HepG2 (cell line): ENCODE measurements around the gene EARS2. TPM values are rescaled to one million over a fixed set of nuclear protein-coding genes. Genes with fewer than 3 reads are reported as not detected.

Source experiments
- AHDC1 ChIP-seq: sonication (generic); formaldehyde crosslinking; IDR thresholded peaks from 2 replicates; pipeline ENCODE4 v1.5.1; 2020; ENCODE audit warnings: mild to moderate bottlenecking, missing genetic modification reagents, borderline replicate concordance
- GTF2F1 ChIP-seq: fragments of 150-350 bp; IDR thresholded peaks from 2 replicates; pipeline ENCODE4 v1.6.1; 2014; ENCODE audit warnings: low read length
- KDM5B ChIP-seq: sonication (generic); formaldehyde crosslinking; IDR thresholded peaks from 2 replicates; pipeline ENCODE4 v1.4.0; 2020; ENCODE audit warnings: missing genetic modification reagents, mild to moderate bottlenecking, borderline replicate concordance
- NR2F6 ChIP-seq, 2 experiments: IDR thresholded peaks; 2 replicates each; pipeline ENCODE4 v1.6.1; 2016; ENCODE audit warnings: antibody characterized with exemption in 1 of 2, mild to moderate bottlenecking in 1 of 2
- TBX3 ChIP-seq: fragments of 450-650 bp; IDR thresholded peaks from 2 replicates; pipeline ENCODE4 v1.6.1; 2017; ENCODE audit warnings: antibody characterized with exemption, mild to moderate bottlenecking, inconsistent platforms, borderline replicate concordance
- TFE3 ChIP-seq: IDR thresholded peaks from 2 replicates; pipeline ENCODE4 v1.6.1; 2016
- XRCC5 ChIP-seq: fragments of 200-400 bp; formaldehyde crosslinking; optimal IDR thresholded peaks from 2 replicates; pipeline ENCODE3; 2017; ENCODE audit warnings: mild to moderate bottlenecking, low read length
- ZBTB38 ChIP-seq: sonication (generic); formaldehyde crosslinking; IDR thresholded peaks from 2 replicates; pipeline ENCODE4 v1.5.1; 2020; ENCODE audit warnings: mild to moderate bottlenecking, missing genetic modification reagents
- ZNF101 ChIP-seq: sonication (generic); formaldehyde crosslinking; IDR thresholded peaks from 2 replicates; pipeline ENCODE4 v1.4.0; 2020; ENCODE audit warnings: mild to moderate bottlenecking, low read depth, missing genetic modification reagents, borderline replicate concordance
- ZNF609 ChIP-seq: sonication (generic); formaldehyde crosslinking; IDR thresholded peaks from 2 replicates; pipeline ENCODE4 v1.4.0; 2020; ENCODE audit warnings: mild to moderate bottlenecking, missing genetic modification reagents, borderline replicate concordance
- ZNF687 ChIP-seq: sonication (generic); formaldehyde crosslinking; IDR thresholded peaks from 2 replicates; pipeline ENCODE4 v1.5.1; 2020; ENCODE audit warnings: mild to moderate bottlenecking, missing genetic modification reagents, moderate library complexity
- polyA plus RNA-seq, 8 experiments: library from polyadenylated mRNA; depleted of rRNA in 3 of 8; stranded (reverse) in 7 of 8; unstranded in 1 of 8; fragments of >200 nt; fragmentation: Illumina TruSeq in 4 of 8; extraction: Trizol in 4 of 8; gene quantifications; 2 replicates each; pipeline versions ENCODE4 v1.2.1 to v1.2.3, GENCODE V29; 2011 to 2016; ENCODE audit warnings: low read depth in 4 of 8, missing spikeins in 1 of 8, mixed read lengths in 1 of 8; ENCODE audit not compliant: insufficient read depth in 1 of 8
- total RNA-seq, 5 experiments: library from RNA; depleted of rRNA; stranded (reverse); fragments of >200 nt; fragmentation: Illumina TruSeq; extraction: Trizol; gene quantifications; 2 replicates each; pipeline ENCODE4 v1.2.3, GENCODE V29; 2016; ENCODE audit warnings: low read depth in 1 of 5

The EARS2 gene
- total and polyA plus RNA-seq, 2 of the 13 experiments (the other 11 are each of a cell fraction or from before 2014, with no cell fraction given) = 49.4 to 80.4 TPM

- TF ChIP-seq GTF2F1 = 0 out of 2 replicates have a peak, but pooled peaks have one; percentile 59
- peak; percentile 73 for TF ChIP-seq ZNF687 (CRISPR knock-in tag)
- TF ChIP-seq ZNF101 = no peak
- peak; percentile 52 for TF ChIP-seq XRCC5
- no peak for TF ChIP-seq ZBTB38 (CRISPR knock-in tag)
- peak; percentile 98 for TF ChIP-seq TBX3
- peak; percentile 99 for TF ChIP-seq ZNF609 (CRISPR knock-in tag)
- TF ChIP-seq TFE3 (CRISPR knock-in tag) = peak; percentile 91
- peak; percentile 94 for TF ChIP-seq NR2F6 (IDR thresholded peaks at IDR 0.05)
- peak; percentile 96 for TF ChIP-seq NR2F6 (CRISPR knock-in tag; IDR thresholded peaks at IDR 0.05)
- TF ChIP-seq AHDC1 (CRISPR knock-in tag) = peak; percentile 99
- no peak for TF ChIP-seq KDM5B
Observed at GRCh38 chr16:23539984-23540816, 16.9 kb downstream of the EARS2 start (continued).
